NCI-H774 (cell line): ENCODE results near the gene ANKLE1.

Experiments used
- DNase-seq: peaks from one replicate; lab custom pipeline; 2025; lab: John Stamatoyannopoulos, UW

Gene ANKLE1

GRCh38 chr19:17281391-17282304, at the start of gene ANKLE1:
Gene ANKLE1, plus strand, starts transcription at chr19:17281901. Its CDS starts 20 bp downstream, at chr19:17281921.
- DNase-seq: no peak

GRCh38 chr19:17232258-17232657, 49.4 kb upstream of the ANKLE1 start:
- DNase-seq: no peak

- peak; percentile 48 for DNase-seq
Measured at GRCh38 chr19:17234911-17235299, 46.8 kb upstream of the ANKLE1 start.

GRCh38 chr19:17235300-17235970, 46.3 kb upstream of the ANKLE1 start:
- peak; percentile 57 for DNase-seq

GRCh38 chr19:17235971-17236777, 45.5 kb upstream of the ANKLE1 start:
- peak; percentile 57 for DNase-seq

- no peak for DNase-seq
Measured at GRCh38 chr19:17236811-17237543, 44.7 kb upstream of the ANKLE1 start.

- DNase-seq: no peak
Measured at GRCh38 chr19:17237747-17238706, 43.7 kb upstream of the ANKLE1 start.

GRCh38 chr19:17240062-17240752, 41.5 kb upstream of the ANKLE1 start:
- DNase-seq: no peak

- DNase-seq: no peak
Measured at GRCh38 chr19:17240826-17241399, 40.8 kb upstream of the ANKLE1 start.

- DNase-seq: no peak
Measured at GRCh38 chr19:17242431-17243208, 39.1 kb upstream of the ANKLE1 start.

- DNase-seq: no peak
Measured at GRCh38 chr19:17243211-17243829, 38.4 kb upstream of the ANKLE1 start.

- no peak for DNase-seq
Measured at GRCh38 chr19:17243830-17244617, 37.7 kb upstream of the ANKLE1 start.

- DNase-seq: no peak
Measured at GRCh38 chr19:17244618-17245534, 36.8 kb upstream of the ANKLE1 start.

- no peak for DNase-seq
Measured at GRCh38 chr19:17245535-17245984, 36.1 kb upstream of the ANKLE1 start, which contains the start of gene NR2F6. Gene NR2F6, minus strand, starts transcription at chr19:17245919. Its CDS starts 699 bp downstream, at chr19:17245220.

- peak; percentile 18 for DNase-seq
Measured at GRCh38 chr19:17246681-17247425, 34.8 kb upstream of the ANKLE1 start.
